OCI-LY7 (cell line): ENCODE measurements around the gene SNAP25.

Experiments used
- EZH2phosphoT487 ChIP-seq: fragments of 200-600 bp; sonication (generic); IDR thresholded peaks from 2 replicates; pipeline ENCODE4 v1.6.1; 2018; ENCODE audit warnings: low read depth, borderline replicate concordance, mild to moderate bottlenecking, mixed run types, antibody characterized with exemption, low read length, moderate library complexity, mixed read lengths
- TF ChIP-seq, protein P1 (sequence below): fragments of 200-600 bp; sonication (generic); conservative IDR thresholded peaks from 2 replicates; pipeline ENCODE4 v1.5.1; 2014; ENCODE audit warnings: mild to moderate bottlenecking, antibody characterized with exemption, low read length, moderate library complexity, mixed read lengths

DNA sequence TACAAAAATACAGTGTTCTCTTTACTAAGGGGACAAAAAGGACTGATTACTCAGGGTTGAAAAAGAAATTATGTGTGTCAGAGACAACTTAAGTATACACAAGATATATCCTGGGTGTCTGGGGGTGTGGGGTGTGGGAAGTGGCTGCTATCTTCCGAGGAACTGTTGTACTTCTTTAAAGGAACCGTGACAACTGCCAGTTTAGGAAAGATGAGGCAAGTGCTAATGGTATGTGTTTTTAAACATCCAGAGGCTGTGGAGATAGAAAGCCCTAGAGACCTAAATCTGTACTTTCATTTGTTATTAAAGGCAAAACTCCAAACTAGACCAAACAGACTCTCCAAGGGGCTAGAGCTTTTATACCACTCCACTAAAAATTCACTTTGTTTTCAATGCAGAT is 95.6 kb downstream of the SNAP25 start:
- TF ChIP-seq, protein P1, sequence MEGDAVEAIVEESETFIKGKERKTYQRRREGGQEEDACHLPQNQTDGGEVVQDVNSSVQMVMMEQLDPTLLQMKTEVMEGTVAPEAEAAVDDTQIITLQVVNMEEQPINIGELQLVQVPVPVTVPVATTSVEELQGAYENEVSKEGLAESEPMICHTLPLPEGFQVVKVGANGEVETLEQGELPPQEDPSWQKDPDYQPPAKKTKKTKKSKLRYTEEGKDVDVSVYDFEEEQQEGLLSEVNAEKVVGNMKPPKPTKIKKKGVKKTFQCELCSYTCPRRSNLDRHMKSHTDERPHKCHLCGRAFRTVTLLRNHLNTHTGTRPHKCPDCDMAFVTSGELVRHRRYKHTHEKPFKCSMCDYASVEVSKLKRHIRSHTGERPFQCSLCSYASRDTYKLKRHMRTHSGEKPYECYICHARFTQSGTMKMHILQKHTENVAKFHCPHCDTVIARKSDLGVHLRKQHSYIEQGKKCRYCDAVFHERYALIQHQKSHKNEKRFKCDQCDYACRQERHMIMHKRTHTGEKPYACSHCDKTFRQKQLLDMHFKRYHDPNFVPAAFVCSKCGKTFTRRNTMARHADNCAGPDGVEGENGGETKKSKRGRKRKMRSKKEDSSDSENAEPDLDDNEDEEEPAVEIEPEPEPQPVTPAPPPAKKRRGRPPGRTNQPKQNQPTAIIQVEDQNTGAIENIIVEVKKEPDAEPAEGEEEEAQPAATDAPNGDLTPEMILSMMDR = no peak
- no peak for TF ChIP-seq EZH2phosphoT487
